Measurements from ENCODE around the gene AKT1.

- TF ChIP-seq GATA3 (IDR thresholded peaks at IDR 0.05; ENCODE audit: low read depth, low read length) (no peak), GATA2 (IDR thresholded peaks at IDR 0.05; ENCODE audit: low read depth, low read length) (no peak)
Observed at GRCh38 chr14:104782808-104783139, 12.8 kb downstream of the AKT1 start.
